ENCODE measurements around the gene GALK2. TPM values are rescaled to one million over a fixed set of nuclear protein-coding genes. Genes with fewer than 3 reads are reported as not detected.

GALK2 gene
- total RNA-seq, 1 experiment from 2014 or later: 13.7 TPM

GRCh38 chr15:49155834-49156627, 14.0 kb upstream of the GALK2 start:
- H3K27me3 Mint-ChIP-seq (ENCODE audit: low read depth): no peaks in the 10 kb centered on the region
- Histone ChIP-seq H3K56ac (ENCODE audit: insufficient read length, low read depth, low read length) (no peak overlapping the region), H4K5ac (ENCODE audit: insufficient read length, low read depth, low read length) (no peak overlapping the region)

More at GRCh38 chr15:49155834-49156627, 14.0 kb upstream of the GALK2 start:
- Histone ChIP-seq H3T11ph (ENCODE audit: low read length) (no peak overlapping the region), H3K4me2 (ENCODE audit: insufficient read depth, insufficient read length, low read length) (peak overlapping the region; percentile 85), H4K91ac (ENCODE audit: insufficient read length, low read depth, low read length) (no peak overlapping the region), H3K79me2 (ENCODE audit: insufficient read depth, low read length) (peaks cover 24% of the 10 kb centered on the region), H3K18ac (ENCODE audit: insufficient read length, low read depth, low read length) (no peak overlapping the region), H2BK12ac (ENCODE audit: insufficient read length, low read depth, low read length) (no peak overlapping the region), H2AK5ac (ENCODE audit: insufficient read length, low read length) (no peak overlapping the region), H3K23ac (ENCODE audit: insufficient read length, low read depth, low read length) (no peak overlapping the region), H2BK120ac (ENCODE audit: low read depth, low read length, poor library complexity, severe bottlenecking) (no peak overlapping the region), H3K9ac (ENCODE audit: extremely low read depth, insufficient read length, low read length) (peak overlapping the region; percentile 62), H2BK20ac (ENCODE audit: low read depth, low read length, poor library complexity, severe bottlenecking) (no peak overlapping the region), H3K14ac (ENCODE audit: insufficient read depth, low read length) (no peak overlapping the region), H2BK5ac (ENCODE audit: insufficient read length, low read length) (no peak overlapping the region), H3K9me3 (ENCODE audit: control insufficient read depth, low read depth, low read length) (no peaks in the 10 kb centered on the region), H3K4ac (ENCODE audit: low read depth, low read length) (no peak overlapping the region), H3K79me1 (ENCODE audit: insufficient read depth, low read depth, low read length, poor library complexity, severe bottlenecking) (no peaks in the 10 kb centered on the region), H4K8ac (replicated peaks; ENCODE audit: insufficient read length, low read depth, low read length) (no peak overlapping the region), H3K27me3 (ENCODE audit: insufficient read depth, low read length) (no peaks in the 10 kb centered on the region), H4K20me1 (ENCODE audit: control insufficient read depth, insufficient read depth, insufficient read length) (no peaks in the 10 kb centered on the region), H2AFZ (ENCODE audit: low read length) (no peak overlapping the region), H2BK15ac (ENCODE audit: low read depth, low read length) (no peak overlapping the region), H3K27ac (ENCODE audit: insufficient read length, low read depth, low read length) (no peak overlapping the region), H3K4me1 (ENCODE audit: insufficient read depth, low read length) (no peaks in the 10 kb centered on the region), H3K23me2 (ENCODE audit: insufficient read length, low read depth, low read length, poor library complexity, severe bottlenecking) (peaks cover 2% of the 10 kb centered on the region)
- TF ChIP-seq, protein P1, sequence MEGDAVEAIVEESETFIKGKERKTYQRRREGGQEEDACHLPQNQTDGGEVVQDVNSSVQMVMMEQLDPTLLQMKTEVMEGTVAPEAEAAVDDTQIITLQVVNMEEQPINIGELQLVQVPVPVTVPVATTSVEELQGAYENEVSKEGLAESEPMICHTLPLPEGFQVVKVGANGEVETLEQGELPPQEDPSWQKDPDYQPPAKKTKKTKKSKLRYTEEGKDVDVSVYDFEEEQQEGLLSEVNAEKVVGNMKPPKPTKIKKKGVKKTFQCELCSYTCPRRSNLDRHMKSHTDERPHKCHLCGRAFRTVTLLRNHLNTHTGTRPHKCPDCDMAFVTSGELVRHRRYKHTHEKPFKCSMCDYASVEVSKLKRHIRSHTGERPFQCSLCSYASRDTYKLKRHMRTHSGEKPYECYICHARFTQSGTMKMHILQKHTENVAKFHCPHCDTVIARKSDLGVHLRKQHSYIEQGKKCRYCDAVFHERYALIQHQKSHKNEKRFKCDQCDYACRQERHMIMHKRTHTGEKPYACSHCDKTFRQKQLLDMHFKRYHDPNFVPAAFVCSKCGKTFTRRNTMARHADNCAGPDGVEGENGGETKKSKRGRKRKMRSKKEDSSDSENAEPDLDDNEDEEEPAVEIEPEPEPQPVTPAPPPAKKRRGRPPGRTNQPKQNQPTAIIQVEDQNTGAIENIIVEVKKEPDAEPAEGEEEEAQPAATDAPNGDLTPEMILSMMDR (conservative IDR thresholded peaks at IDR 0.05): no peak
- peak; percentile 29 for DNase-seq
- Mint-ChIP-seq H3K36me3 (ENCODE audit: insufficient read depth in 1 of 3, low read depth in 3 of 3) (no peaks in the 10 kb centered on the region; a peak in 1 of 7 replicates), H3K27ac (peak overlapping the region; percentile 90 to 100 (median 96); a peak in 6 of 7 replicates), H3K4me1 (peaks cover 18 to 22% of the 10 kb centered on the region in 2 experiments), H3K9me3 (no peaks in the 10 kb centered on the region), H3K4me3 (peak overlapping the region; percentile 99 to 100)
- WGBS (ENCODE audit: extremely low coverage, insufficient read length, low lambda C conversion rate): no CpG with 5 or more reads among the region's 26 CpGs
